Measurements from ENCODE around the gene ITGAV.

GRCh38 chr2:186718903-186719302 is 129.0 kb downstream of the ITGAV start:
- TF ChIP-seq CTCF (IDR thresholded peaks at IDR 0.05; ENCODE audit: low read depth, low read length, missing input control), result no peak
- no peak for TF ChIP-seq TAF1 (conservative IDR thresholded peaks at IDR 0.05)

All from liver (tissue), 3 donors.